ENCODE measurements around the gene FAM229A. TPM values are rescaled to one million over a fixed set of nuclear protein-coding genes. Genes with fewer than 3 reads are reported as not detected.

The FAM229A gene
- total RNA-seq, 1 donor from 2014 or later: 12.9 TPM

DNA sequence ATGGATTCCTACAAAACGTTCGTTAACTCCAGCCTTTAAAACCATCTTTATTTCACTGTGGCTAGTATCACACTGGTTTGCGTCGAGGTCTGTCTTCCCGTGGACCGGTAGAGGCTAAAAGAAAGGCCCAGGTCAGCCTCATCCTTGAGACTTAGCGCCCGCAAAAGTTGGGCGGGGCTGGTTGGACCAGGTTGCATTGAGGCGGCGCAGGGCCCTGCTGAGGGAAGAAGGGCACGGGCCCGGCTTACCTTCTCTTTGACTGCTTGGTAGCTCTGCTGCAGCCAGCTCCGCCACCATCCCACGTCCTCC lies 31.5 kb upstream of the FAM229A start:
- H3K4me1 Mint-ChIP-seq: peaks cover 24% of the 10 kb centered on the region
- TF ChIP-seq, protein P1, sequence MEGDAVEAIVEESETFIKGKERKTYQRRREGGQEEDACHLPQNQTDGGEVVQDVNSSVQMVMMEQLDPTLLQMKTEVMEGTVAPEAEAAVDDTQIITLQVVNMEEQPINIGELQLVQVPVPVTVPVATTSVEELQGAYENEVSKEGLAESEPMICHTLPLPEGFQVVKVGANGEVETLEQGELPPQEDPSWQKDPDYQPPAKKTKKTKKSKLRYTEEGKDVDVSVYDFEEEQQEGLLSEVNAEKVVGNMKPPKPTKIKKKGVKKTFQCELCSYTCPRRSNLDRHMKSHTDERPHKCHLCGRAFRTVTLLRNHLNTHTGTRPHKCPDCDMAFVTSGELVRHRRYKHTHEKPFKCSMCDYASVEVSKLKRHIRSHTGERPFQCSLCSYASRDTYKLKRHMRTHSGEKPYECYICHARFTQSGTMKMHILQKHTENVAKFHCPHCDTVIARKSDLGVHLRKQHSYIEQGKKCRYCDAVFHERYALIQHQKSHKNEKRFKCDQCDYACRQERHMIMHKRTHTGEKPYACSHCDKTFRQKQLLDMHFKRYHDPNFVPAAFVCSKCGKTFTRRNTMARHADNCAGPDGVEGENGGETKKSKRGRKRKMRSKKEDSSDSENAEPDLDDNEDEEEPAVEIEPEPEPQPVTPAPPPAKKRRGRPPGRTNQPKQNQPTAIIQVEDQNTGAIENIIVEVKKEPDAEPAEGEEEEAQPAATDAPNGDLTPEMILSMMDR (IDR thresholded peaks at IDR 0.05; ENCODE audit: unreplicated experiment): no peak
- peak in 1 of 2 experiments; percentile 36 for DNase-seq (ENCODE audit: low spot score in 2 of 2, unreplicated experiment in 2 of 2)
- peak overlapping the region; percentile 100 for H3K4me3 Mint-ChIP-seq
- H3K27me3 Mint-ChIP-seq (ENCODE audit: low read depth): no peaks in the 10 kb centered on the region
- peak overlapping the region; percentile 100 for H3K27ac Mint-ChIP-seq
- H3K36me3 Mint-ChIP-seq: peaks cover 7% of the 10 kb centered on the region
- H3K9me3 Mint-ChIP-seq: no peaks in the 10 kb centered on the region

DNA sequence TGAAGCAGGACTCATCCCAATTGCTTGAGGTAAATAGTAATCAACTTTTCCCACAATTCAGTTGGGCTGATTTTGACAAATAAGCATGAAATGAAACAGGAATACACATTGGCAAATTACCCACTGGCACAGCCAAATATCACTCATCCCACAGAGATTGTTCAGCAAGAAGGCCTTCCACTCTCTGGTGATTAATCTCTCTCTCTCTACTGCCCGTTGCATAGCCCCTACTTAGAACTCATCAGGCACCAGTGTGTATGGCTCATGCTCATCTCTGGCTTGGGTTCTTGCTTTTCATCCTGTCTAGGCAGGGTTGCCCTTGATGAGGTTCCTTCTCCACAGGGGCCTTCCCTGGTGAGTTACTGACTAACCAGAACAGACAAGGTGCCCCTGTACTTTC lies 30.9 kb upstream of the FAM229A start:
- Mint-ChIP-seq H3K27ac (peak overlapping the region; percentile 100), H3K27me3 (ENCODE audit: low read depth) (no peaks in the 10 kb centered on the region), H3K4me1 (peaks cover 24% of the 10 kb centered on the region), H3K9me3 (no peaks in the 10 kb centered on the region), H3K36me3 (peaks cover 7% of the 10 kb centered on the region), H3K4me3 (peak overlapping the region; percentile 100)
- DNase-seq (ENCODE audit: low spot score in 2 of 2, unreplicated experiment in 2 of 2): no peak
- TF ChIP-seq, protein P1 (IDR thresholded peaks at IDR 0.05; ENCODE audit: unreplicated experiment): no peak

DNA sequence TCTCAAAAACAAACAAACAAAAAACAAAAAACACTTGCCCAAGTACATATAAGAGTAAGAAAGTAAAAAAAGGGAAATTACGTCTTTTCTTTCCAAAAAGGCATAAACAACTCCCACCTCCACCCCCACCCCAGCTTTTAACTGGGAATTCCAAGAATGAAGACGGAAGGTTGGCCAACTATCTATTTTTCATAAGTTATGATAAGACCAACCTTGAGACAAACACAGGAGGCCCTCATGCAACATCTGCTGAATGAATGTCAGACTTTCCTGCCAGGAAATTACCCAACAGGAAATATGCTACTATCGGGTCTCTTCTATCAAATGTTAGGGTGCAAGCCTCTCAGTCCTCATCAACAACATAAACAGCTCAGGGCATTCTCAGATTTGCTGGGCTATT lies 30.0 kb upstream of the FAM229A start:
- Mint-ChIP-seq H3K27me3 (ENCODE audit: low read depth) (no peaks in the 10 kb centered on the region), H3K4me1 (peaks cover 24% of the 10 kb centered on the region), H3K36me3 (peaks cover 10% of the 10 kb centered on the region), H3K27ac (no peak overlapping the region), H3K9me3 (no peaks in the 10 kb centered on the region), H3K4me3 (peak overlapping the region; percentile 100)
- TF ChIP-seq, protein P1 (IDR thresholded peaks at IDR 0.05; ENCODE audit: unreplicated experiment): no peak
- no peak for DNase-seq (ENCODE audit: low spot score in 2 of 2, unreplicated experiment in 2 of 2)

DNA sequence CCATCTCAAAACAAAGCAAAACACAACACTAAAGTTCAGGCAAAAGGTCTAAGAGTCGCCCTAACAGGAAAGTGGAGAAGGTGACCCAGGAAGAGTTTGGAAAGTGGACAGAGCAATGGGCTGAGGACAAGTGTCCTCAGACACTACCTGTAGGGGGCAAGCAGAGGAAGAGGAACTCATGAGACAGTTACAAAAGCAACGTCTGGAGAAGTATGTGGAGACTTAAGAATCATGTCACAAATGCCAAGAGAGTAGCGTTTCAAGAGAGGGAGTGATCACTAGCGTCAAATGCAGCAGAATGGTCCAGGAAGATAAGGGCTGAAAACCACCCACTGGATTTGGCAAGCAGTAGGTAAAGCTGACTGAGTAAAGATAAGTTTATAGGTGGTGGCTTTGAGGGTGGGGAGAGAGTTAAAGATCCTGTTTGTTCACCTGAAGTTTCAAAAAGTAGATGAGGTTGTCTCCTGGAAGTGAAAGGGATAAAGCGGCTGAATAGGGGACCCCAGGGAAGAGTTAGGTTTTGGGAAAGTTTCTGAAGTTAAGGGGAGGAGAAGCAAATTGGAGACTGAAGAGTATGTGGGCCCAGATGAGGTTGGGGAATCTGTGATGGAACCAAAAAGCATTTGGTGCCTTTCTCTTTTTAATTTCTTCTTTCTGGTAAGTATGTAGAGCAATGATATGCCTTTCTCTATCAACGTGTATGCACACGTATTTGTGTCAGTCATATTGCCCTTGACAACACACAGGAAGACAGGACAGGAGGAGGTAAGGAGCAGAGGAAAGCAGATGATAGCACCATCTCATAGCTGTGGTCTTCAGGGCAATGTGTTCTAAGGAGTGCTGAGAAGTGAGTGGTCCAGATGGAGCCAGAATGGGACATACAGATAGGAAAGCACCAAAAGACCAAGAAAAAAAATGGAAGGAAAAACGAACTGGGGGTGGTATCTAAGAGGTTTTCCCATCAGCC lies 28.9 kb upstream of the FAM229A start:
- Mint-ChIP-seq H3K4me3 (no peak overlapping the region), H3K36me3 (peaks cover 13% of the 10 kb centered on the region), H3K27ac (no peak overlapping the region), H3K27me3 (ENCODE audit: low read depth) (no peaks in the 10 kb centered on the region), H3K9me3 (no peaks in the 10 kb centered on the region), H3K4me1 (peaks cover 24% of the 10 kb centered on the region)
- TF ChIP-seq, protein P1 (IDR thresholded peaks at IDR 0.05; ENCODE audit: unreplicated experiment): no peak
- no peak for DNase-seq (ENCODE audit: low spot score in 2 of 2, unreplicated experiment in 2 of 2)

DNA sequence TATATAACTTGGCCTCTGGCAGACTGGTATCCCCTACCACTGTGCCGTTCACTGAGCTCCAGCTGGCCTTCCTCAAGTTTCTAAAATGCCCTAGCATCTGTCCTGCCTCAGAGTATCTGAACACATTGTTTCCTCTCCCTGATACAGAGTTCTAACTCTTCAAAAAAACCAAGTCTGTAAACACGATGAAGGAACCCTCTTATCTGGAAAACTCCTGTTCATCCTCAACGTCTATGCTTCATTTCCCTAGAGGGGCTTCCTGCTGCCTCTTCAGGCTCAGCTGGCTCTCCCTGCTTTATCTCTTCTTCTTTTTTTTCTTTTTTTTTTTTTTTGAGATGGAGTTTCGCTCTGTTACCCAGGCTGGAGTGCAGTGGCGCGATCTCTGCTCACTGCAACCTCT lies 26.4 kb upstream of the FAM229A start:
- H3K36me3 Mint-ChIP-seq: peaks cover 19% of the 10 kb centered on the region
- TF ChIP-seq, protein P1 (IDR thresholded peaks at IDR 0.05; ENCODE audit: unreplicated experiment): no peak
- no peak overlapping the region for H3K4me3 Mint-ChIP-seq
- no peak overlapping the region for H3K27ac Mint-ChIP-seq
- no peaks in the 10 kb centered on the region for H3K27me3 Mint-ChIP-seq (ENCODE audit: low read depth)
- H3K9me3 Mint-ChIP-seq: no peaks in the 10 kb centered on the region
- no peak for DNase-seq (ENCODE audit: low spot score in 2 of 2, unreplicated experiment in 2 of 2)
- H3K4me1 Mint-ChIP-seq: peaks cover 14% of the 10 kb centered on the region

Measured in mesothelial cell of epicardium (in vitro differentiated cells).